A204.1 (cell line): ENCODE data around the gene DNASE1L3.
"Not testable (repeated sequence)": the region's sequence is repeated elsewhere in the genome, so short reads cannot be mapped to it uniquely, and the experiment has no call there.

Experiments used
- FAIRE-seq: peaks from 2 replicates; lab custom pipeline; 2012; peaks lifted over from hg19 to GRCh38; lab: Jason Lieb, UNC

Gene DNASE1L3

GRCh38 chr3:58235970-58236369, 25.2 kb upstream of the DNASE1L3 start:
- no peak for FAIRE-seq

- FAIRE-seq, result no peak
Measured at GRCh38 chr3:58234516-58234931, 23.8 kb upstream of the DNASE1L3 start.

GRCh38 chr3:58231666-58232065, 20.9 kb upstream of the DNASE1L3 start:
- FAIRE-seq, result no peak

GRCh38 chr3:58230876-58231552, 20.2 kb upstream of the DNASE1L3 start:
- no peak for FAIRE-seq

- FAIRE-seq, result not testable (repeated sequence)
Measured at GRCh38 chr3:58227933-58228332, 17.2 kb upstream of the DNASE1L3 start.

GRCh38 chr3:58223855-58224254, 13.1 kb upstream of the DNASE1L3 start:
- no peak for FAIRE-seq

- FAIRE-seq, result no peak
Measured at GRCh38 chr3:58222161-58222724, 11.5 kb upstream of the DNASE1L3 start.

- no peak for FAIRE-seq
Measured at GRCh38 chr3:58218904-58219303, 8.1 kb upstream of the DNASE1L3 start.

GRCh38 chr3:58217209-58217811, 6.5 kb upstream of the DNASE1L3 start:
- no peak for FAIRE-seq

GRCh38 chr3:58216496-58217195, 5.9 kb upstream of the DNASE1L3 start:
- no peak for FAIRE-seq

- FAIRE-seq, result no peak
Measured at GRCh38 chr3:58215317-58216025, 4.7 kb upstream of the DNASE1L3 start.

GRCh38 chr3:58214484-58215316, 3.9 kb upstream of the DNASE1L3 start:
- FAIRE-seq, result no peak

GRCh38 chr3:58209933-58210332, 839 bp downstream of the DNASE1L3 start:
- FAIRE-seq, result no peak

GRCh38 chr3:58207954-58208353, 2.8 kb downstream of the DNASE1L3 start:
- no peak for FAIRE-seq

- FAIRE-seq, result no peak
Measured at GRCh38 chr3:58206406-58207011, 4.3 kb downstream of the DNASE1L3 start.

GRCh38 chr3:58205981-58206380, 4.8 kb downstream of the DNASE1L3 start:
- FAIRE-seq, result no peak

GRCh38 chr3:58204720-58205119, 6.1 kb downstream of the DNASE1L3 start:
- no peak for FAIRE-seq

- no peak for FAIRE-seq
Measured at GRCh38 chr3:58203541-58203940, 7.2 kb downstream of the DNASE1L3 start.

GRCh38 chr3:58202917-58203360, 7.8 kb downstream of the DNASE1L3 start:
- FAIRE-seq, result no peak

GRCh38 chr3:58201451-58201850, 9.3 kb downstream of the DNASE1L3 start:
- FAIRE-seq, result not testable (repeated sequence)

GRCh38 chr3:58200846-58201355, 9.9 kb downstream of the DNASE1L3 start:
- no peak for FAIRE-seq
